GM18511 (cell line): ENCODE data around the gene THAP7.

ENCODE experiments used
- ATAC-seq: cut with Tn5 transposase; IDR thresholded peaks from one replicate; pipeline ENCODE4 v1.9.1; 2021; ENCODE audit warnings: mild to moderate bottlenecking, moderate library complexity; ENCODE audit not compliant: unreplicated experiment

The THAP7 gene

DNA sequence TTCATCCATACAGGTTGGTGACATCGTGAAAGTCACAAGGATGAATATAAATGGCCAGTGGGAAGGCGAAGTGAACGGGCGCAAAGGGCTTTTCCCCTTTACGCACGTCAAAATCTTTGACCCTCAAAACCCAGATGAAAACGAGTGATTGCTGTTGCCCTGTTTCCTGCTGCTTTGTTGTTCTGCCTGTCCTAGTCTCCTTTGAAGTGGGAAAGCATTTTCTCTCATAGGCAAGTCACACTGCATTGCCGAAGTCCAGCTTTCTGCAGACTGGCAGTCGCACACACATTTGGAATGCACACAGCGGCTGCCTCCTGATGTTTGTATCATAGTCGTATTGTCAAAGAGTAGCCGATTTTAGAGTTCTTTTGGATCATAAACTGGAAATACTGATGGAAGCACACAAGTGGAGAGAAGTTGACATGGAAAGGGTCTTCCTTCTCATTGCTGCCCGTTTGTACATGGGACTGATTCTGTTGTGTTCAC lies 52.2 kb downstream of the THAP7 start:
- no peak for ATAC-seq
